CD4-positive, alpha-beta memory T cell (primary cell): ENCODE measurements around the gene OR2L3. TPM values are rescaled to one million over a fixed set of nuclear protein-coding genes. Genes with fewer than 3 reads are reported as not detected.
"Not testable (repeated sequence)": the region's sequence is repeated elsewhere in the genome, so short reads cannot be mapped to it uniquely, and the experiment has no call there.

ENCODE experiments used
- CTCF ChIA-PET: fragments of 350-600 bp; sonication (Branson Sonifier 250); formaldehyde crosslinking; loops from one replicate; lab custom pipeline; 2021; ENCODE audit warnings: inconsistent platforms; ENCODE audit not compliant: partially characterized antibody; lab: Charles Lee
- POLR2A ChIA-PET: fragments of 350-600 bp; sonication (Branson Sonifier 250); formaldehyde crosslinking; loops from one replicate; lab custom pipeline; 2021; ENCODE audit not compliant: partially characterized antibody; lab: Charles Lee
- DNase-seq, 5 donors: peaks; one replicate each; pipeline versions ENCODE4 v3.0.0 to v3.0.0-alpha.2; 2020 to 2022; ENCODE audit warnings: mixed read lengths in 1 of 5
- H3K27ac ChIP-seq: one replicate; pipeline ENCODE4 v1.7.0; 2013; ENCODE audit warnings: low read depth, low read length
- H3K27me3 ChIP-seq: 2 replicates; pipeline ENCODE4 v1.7.0; 2013; ENCODE audit warnings: mild to moderate bottlenecking, low read length, moderate library complexity; ENCODE audit not compliant: insufficient read depth
- H3K36me3 ChIP-seq: 2 replicates; pipeline ENCODE4 v1.7.0; 2013; ENCODE audit warnings: mild to moderate bottlenecking, low read length, moderate library complexity; ENCODE audit not compliant: insufficient read depth
- H3K4me1 ChIP-seq: 2 replicates; pipeline ENCODE4 v1.7.0; 2013; ENCODE audit warnings: mild to moderate bottlenecking, low read length, moderate library complexity; ENCODE audit not compliant: insufficient read depth
- H3K4me3 ChIP-seq, 2 donors: one replicate each; pipeline ENCODE4 v1.7.0; 2013; ENCODE audit warnings: low read length in 2 of 2, mild to moderate bottlenecking in 1 of 2
- H3K9me3 ChIP-seq, 2 donors: one replicate each; pipeline ENCODE4 v1.7.0; 2013; ENCODE audit warnings: low read length in 2 of 2, control low read depth in 1 of 2; ENCODE audit not compliant: control insufficient read depth in 1 of 2
- H3K27ac Mint-ChIP-seq, 7 donors: one replicate each; pipeline ENCODE4 v1.8.0; 2020 to 2021; ENCODE audit warnings: mixed read lengths in 7 of 7, mild to moderate bottlenecking in 6 of 7, inconsistent platforms in 3 of 7, moderate library complexity in 3 of 7
- H3K27me3 Mint-ChIP-seq, 2 donors: one replicate each; pipeline ENCODE4 v1.8.0; 2020 to 2021; ENCODE audit warnings: mixed read lengths in 2 of 2
- H3K36me3 Mint-ChIP-seq, 2 donors: one replicate each; pipeline ENCODE4 v1.8.0; 2020 to 2021; ENCODE audit warnings: mixed read lengths in 2 of 2, inconsistent platforms in 1 of 2, mild to moderate bottlenecking in 1 of 2
- H3K4me1 Mint-ChIP-seq, 4 donors: one replicate each; pipeline ENCODE4 v1.8.0; 2020 to 2021; ENCODE audit warnings: mixed read lengths in 4 of 4, mild to moderate bottlenecking in 1 of 4
- H3K4me3 Mint-ChIP-seq, 8 donors: one replicate each; pipeline ENCODE4 v1.8.0; 2020 to 2021; ENCODE audit warnings: mixed read lengths in 8 of 8, mild to moderate bottlenecking in 7 of 8, moderate library complexity in 6 of 8, inconsistent platforms in 3 of 8
- H3K9me3 Mint-ChIP-seq, 8 donors: one replicate each; pipeline ENCODE4 v1.8.0; 2020 to 2021; ENCODE audit warnings: mixed read lengths in 8 of 8, mild to moderate bottlenecking in 5 of 8, inconsistent platforms in 3 of 8, moderate library complexity in 1 of 8
- intact Hi-C: fragments of 100-400 bp; cut with micrococcal nuclease; formaldehyde crosslinking; loops from one replicate; pipeline ENCODE4 v1.15.1; 2023
- polyA plus RNA-seq, 2 donors: library from polyadenylated mRNA; unstranded; fragments of 300-500 nt; fragmentation: Illumina TruSeq; gene quantifications; one replicate each; pipeline ENCODE4 v1.2.3, GENCODE V29; 2021
- total RNA-seq, 2 experiments: library from RNA; stranded (reverse); gene quantifications; one replicate each; pipeline ENCODE4 v1.2.3, GENCODE V29; 2021

OR2L3 gene
- total and polyA plus RNA-seq, 4 experiments from 2014 or later = 0.11 to 0.17 TPM; not detected in 2

GRCh38 chr1:248029770-248030169 lies 16.9 kb upstream of the OR2L3 start, which contains the start of gene OR2L2:
Gene OR2L2, plus strand, starts transcription at chr1:248030070. Its CDS starts 8,198 bp downstream, at chr1:248038268.
- no peaks in the 10 kb centered on the region for H3K27me3 ChIP-seq
- intact Hi-C loops = no loop called here
- CTCF ChIA-PET = no interaction called here
- Mint-ChIP-seq H3K4me3 (no peak within 1 kb of the TSS), H3K4me1 (no peaks in the 10 kb centered on the region), H3K36me3 (peaks cover 0 to 3% of the 10 kb centered on the region in 2 donors), H3K9me3 (peaks cover 2 to 46% (median 26%) of the 10 kb centered on the region in 8 donors), H3K27me3 (no peaks in the 10 kb centered on the region), H3K27ac (no peak within 1 kb of the TSS)
- POLR2A ChIA-PET = no interaction called here
- peaks cover 0 to 4% of the 10 kb centered on the region in 2 donors for H3K9me3 ChIP-seq
- no peak within 1 kb of the TSS for H3K4me3 ChIP-seq
- no peaks in the 10 kb centered on the region for H3K4me1 ChIP-seq
- H3K36me3 ChIP-seq = no peaks in the 10 kb centered on the region
- no peak within 1 kb of the TSS for H3K27ac ChIP-seq
- no peak for DNase-seq

- Mint-ChIP-seq H3K36me3 (no peaks in the 10 kb centered on the region), H3K27me3 (no peaks in the 10 kb centered on the region), H3K27ac (no peak overlapping the region), H3K4me1 (no peaks in the 10 kb centered on the region), H3K4me3 (no peak overlapping the region), H3K9me3 (peaks cover 3 to 31% (median 22%) of the 10 kb centered on the region in 8 donors)
- ChIA-PET POLR2A (no interaction called here), CTCF (no interaction called here)
- intact Hi-C loops = no loop called here
- no peaks in the 10 kb centered on the region for H3K27me3 ChIP-seq
- H3K36me3 ChIP-seq = no peaks in the 10 kb centered on the region
- no peak overlapping the region for H3K4me3 ChIP-seq
- no peak overlapping the region for H3K27ac ChIP-seq
- H3K4me1 ChIP-seq = no peaks in the 10 kb centered on the region
- no peak for DNase-seq
- no peaks in the 10 kb centered on the region for H3K9me3 ChIP-seq
These were observed 1.4 kb upstream of the OR2L3 start for GRCh38 chr1:248045209-248045608.

- ChIA-PET CTCF (no interaction called here), POLR2A (no interaction called here)
These were observed 372 bp downstream of the OR2L3 start for GRCh38 chr1:248047008-248047407.

GRCh38 chr1:248054671-248055070 lies 8.0 kb downstream of the OR2L3 start:
- no peaks in the 10 kb centered on the region for H3K27me3 Mint-ChIP-seq
- H3K4me3 Mint-ChIP-seq = no peak overlapping the region
- ChIA-PET POLR2A (no interaction called here), CTCF (no interaction called here)
- intact Hi-C loops = no loop called here
- H3K9me3 Mint-ChIP-seq = peaks cover 5 to 29% (median 21%) of the 10 kb centered on the region in 8 donors
- no peaks in the 10 kb centered on the region for H3K36me3 ChIP-seq
- no peak overlapping the region for H3K27ac Mint-ChIP-seq
- H3K9me3 ChIP-seq = no peaks in the 10 kb centered on the region
- no peaks in the 10 kb centered on the region for H3K36me3 Mint-ChIP-seq
- H3K27ac ChIP-seq = no peak overlapping the region
- DNase-seq = no peak
- H3K4me3 ChIP-seq = no peak overlapping the region
- no peaks in the 10 kb centered on the region for H3K4me1 ChIP-seq
- H3K27me3 ChIP-seq = no peaks in the 10 kb centered on the region
- no peaks in the 10 kb centered on the region for H3K4me1 Mint-ChIP-seq

More at GRCh38 chr1:248047008-248047407, 372 bp downstream of the OR2L3 start:
- intact Hi-C loops = no loop called here
- H3K4me3 Mint-ChIP-seq = no peak overlapping the region
- no peaks in the 10 kb centered on the region for H3K4me1 ChIP-seq
- no peaks in the 10 kb centered on the region for H3K36me3 Mint-ChIP-seq
- H3K36me3 ChIP-seq = no peaks in the 10 kb centered on the region
- no peak for DNase-seq
- no peaks in the 10 kb centered on the region for H3K9me3 ChIP-seq
- H3K4me3 ChIP-seq = no peak overlapping the region
- no peak overlapping the region for H3K27ac Mint-ChIP-seq
- no peaks in the 10 kb centered on the region for H3K4me1 Mint-ChIP-seq
- no peaks in the 10 kb centered on the region for H3K27me3 ChIP-seq
- no peaks in the 10 kb centered on the region for H3K27me3 Mint-ChIP-seq
- H3K27ac ChIP-seq = no peak overlapping the region
- peaks cover 3 to 24% (median 20%) of the 10 kb centered on the region in 8 donors for H3K9me3 Mint-ChIP-seq

GRCh38 chr1:248055261-248055660 lies 8.6 kb downstream of the OR2L3 start:
- POLR2A ChIA-PET = no interaction called here
- CTCF ChIA-PET = no interaction called here
- Mint-ChIP-seq H3K36me3 (no peaks in the 10 kb centered on the region), H3K27ac (no peak overlapping the region), H3K9me3 (peaks cover 5 to 29% (median 21%) of the 10 kb centered on the region in 8 donors), H3K4me3 (no peak overlapping the region), H3K27me3 (no peaks in the 10 kb centered on the region), H3K4me1 (no peaks in the 10 kb centered on the region)
- no peaks in the 10 kb centered on the region for H3K27me3 ChIP-seq
- DNase-seq = no peak
- H3K4me1 ChIP-seq = no peaks in the 10 kb centered on the region
- no peaks in the 10 kb centered on the region for H3K36me3 ChIP-seq
- H3K27ac ChIP-seq = no peak overlapping the region
- H3K9me3 ChIP-seq = no peaks in the 10 kb centered on the region
- no peak overlapping the region for H3K4me3 ChIP-seq
- intact Hi-C loops = no loop called here

GRCh38 chr1:248065071-248065470 lies 18.4 kb downstream of the OR2L3 start:
- H3K9me3 ChIP-seq = no peaks in the 10 kb centered on the region
- H3K27me3 Mint-ChIP-seq = no peaks in the 10 kb centered on the region
- H3K36me3 ChIP-seq = no peaks in the 10 kb centered on the region
- no peak overlapping the region for H3K27ac ChIP-seq
- H3K36me3 Mint-ChIP-seq = no peaks in the 10 kb centered on the region
- H3K4me3 ChIP-seq = no peak overlapping the region
- H3K27me3 ChIP-seq = no peaks in the 10 kb centered on the region
- peaks cover 0 to 22% (median 11%) of the 10 kb centered on the region in 8 donors for H3K9me3 Mint-ChIP-seq
- ChIA-PET CTCF (no interaction called here), POLR2A (no interaction called here)
- intact Hi-C loops = no loop called here
- no peak for DNase-seq
- H3K4me1 Mint-ChIP-seq = no peaks in the 10 kb centered on the region
- no peak overlapping the region for H3K27ac Mint-ChIP-seq
- no peaks in the 10 kb centered on the region for H3K4me1 ChIP-seq
- H3K4me3 Mint-ChIP-seq = no peak overlapping the region

GRCh38 chr1:248065604-248066003 lies 19.0 kb downstream of the OR2L3 start:
- no peaks in the 10 kb centered on the region for H3K4me1 Mint-ChIP-seq
- ChIA-PET POLR2A (no interaction called here), CTCF (no interaction called here)
- H3K4me1 ChIP-seq = no peaks in the 10 kb centered on the region
- no peak for DNase-seq
- H3K27ac Mint-ChIP-seq = no peak overlapping the region
- no peaks in the 10 kb centered on the region for H3K27me3 ChIP-seq
- no peaks in the 10 kb centered on the region for H3K27me3 Mint-ChIP-seq
- H3K4me3 ChIP-seq = no peak overlapping the region
- H3K4me3 Mint-ChIP-seq = no peak overlapping the region
- H3K9me3 ChIP-seq = no peaks in the 10 kb centered on the region
- no peaks in the 10 kb centered on the region for H3K36me3 Mint-ChIP-seq
- no peak overlapping the region for H3K27ac ChIP-seq
- H3K36me3 ChIP-seq = no peaks in the 10 kb centered on the region
- peaks cover 3 to 25% (median 12%) of the 10 kb centered on the region in 8 donors for H3K9me3 Mint-ChIP-seq
- intact Hi-C loops = no loop called here

GRCh38 chr1:248083864-248084263 lies 37.2 kb downstream of the OR2L3 start:
- H3K9me3 Mint-ChIP-seq = peaks cover 0 to 19% (median 4%) of the 10 kb centered on the region in 8 donors
- intact Hi-C loops, DNase-seq, H3K27me3 ChIP-seq, H3K4me1 ChIP-seq, CTCF ChIA-PET, POLR2A ChIA-PET, H3K4me3 Mint-ChIP-seq, H3K27ac Mint-ChIP-seq, H3K36me3 Mint-ChIP-seq, H3K27ac ChIP-seq, H3K4me3 ChIP-seq, H3K27me3 Mint-ChIP-seq, H3K4me1 Mint-ChIP-seq, H3K9me3 ChIP-seq, H3K36me3 ChIP-seq: not testable (repeated sequence)
